GF-D8 (cell line): ENCODE results near the gene CDKN2AIP.
A peak's percentile ranks its signal among the peaks of the same experiment; 100 is the strongest.
"Not testable (repeated sequence)": the region's sequence is repeated elsewhere in the genome, so short reads cannot be mapped to it uniquely, and the experiment has no call there.

Source experiments
- DNase-seq: peaks from one replicate; lab custom pipeline; 2025; lab: John Stamatoyannopoulos, UW

CDKN2AIP gene

DNA sequence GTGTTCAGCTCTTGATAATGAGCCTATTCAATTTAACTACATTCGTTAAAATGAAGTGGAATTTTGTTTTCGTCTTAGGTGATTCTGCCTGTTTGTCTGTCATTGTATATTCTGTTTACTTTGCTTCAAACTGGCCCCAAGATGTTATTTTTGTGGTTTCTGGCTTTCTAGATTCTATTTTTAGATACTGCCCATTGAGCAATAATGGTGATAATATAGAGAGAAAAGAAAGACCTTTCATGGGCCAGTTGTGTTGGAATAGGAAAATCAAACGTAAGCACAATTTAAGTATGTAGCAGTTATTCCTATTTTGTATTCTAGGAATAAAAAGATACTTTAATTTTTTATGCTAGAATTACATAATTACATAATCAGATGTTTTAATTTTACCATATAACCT lies 4.0 kb downstream of the CDKN2AIP start:
- no peak for DNase-seq

DNA sequence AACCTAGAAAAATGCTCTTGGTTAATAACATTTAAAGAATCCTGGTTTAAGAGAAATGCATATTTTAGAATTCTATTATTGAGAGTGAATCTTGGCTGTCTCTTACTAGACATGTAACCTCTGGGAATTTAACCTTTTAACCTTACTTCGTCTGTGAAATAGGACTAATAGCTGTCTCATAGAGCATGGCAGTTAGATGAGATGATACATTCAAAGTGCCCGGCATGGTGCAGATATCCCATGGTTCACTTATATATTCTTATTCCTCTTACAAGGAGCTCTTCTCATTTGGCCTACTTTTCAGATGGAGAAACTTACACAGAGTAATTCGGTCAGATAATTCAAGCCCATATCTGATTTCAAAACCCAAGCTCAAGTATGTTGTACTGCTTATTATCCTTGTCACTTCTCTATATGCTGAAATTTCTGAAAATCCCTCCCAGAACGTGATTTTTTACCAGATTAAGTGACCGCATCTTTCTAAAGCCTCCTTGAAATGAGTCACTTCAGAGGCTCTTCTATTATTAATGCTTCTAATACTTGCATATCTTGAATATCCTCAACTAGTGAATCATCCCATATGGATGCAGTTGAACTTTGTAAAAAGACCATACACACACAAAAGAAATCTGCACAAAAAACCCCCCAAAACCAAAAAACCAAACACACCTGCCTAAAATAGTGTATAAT lies 4.9 kb downstream of the CDKN2AIP start:
- no peak for DNase-seq

DNA sequence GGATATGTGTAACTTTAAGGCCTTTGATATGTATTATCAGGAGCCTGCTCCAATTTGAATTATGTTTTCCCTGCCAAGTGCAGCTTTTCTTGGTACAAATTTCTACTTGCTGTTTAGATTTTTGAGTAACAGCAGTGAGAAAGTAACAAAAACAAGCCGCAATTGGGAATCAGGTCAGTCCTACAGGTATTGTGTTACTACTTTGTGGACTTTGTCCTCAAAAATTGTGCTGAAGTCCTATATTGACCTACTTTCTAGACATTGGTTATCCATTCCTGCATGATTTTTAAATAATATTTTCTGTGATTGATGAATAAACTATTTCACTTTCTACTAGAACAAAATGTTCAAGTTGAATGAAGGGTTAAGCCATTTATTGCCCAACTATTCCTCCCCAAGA lies 5.7 kb downstream of the CDKN2AIP start:
- DNase-seq = no peak

DNA sequence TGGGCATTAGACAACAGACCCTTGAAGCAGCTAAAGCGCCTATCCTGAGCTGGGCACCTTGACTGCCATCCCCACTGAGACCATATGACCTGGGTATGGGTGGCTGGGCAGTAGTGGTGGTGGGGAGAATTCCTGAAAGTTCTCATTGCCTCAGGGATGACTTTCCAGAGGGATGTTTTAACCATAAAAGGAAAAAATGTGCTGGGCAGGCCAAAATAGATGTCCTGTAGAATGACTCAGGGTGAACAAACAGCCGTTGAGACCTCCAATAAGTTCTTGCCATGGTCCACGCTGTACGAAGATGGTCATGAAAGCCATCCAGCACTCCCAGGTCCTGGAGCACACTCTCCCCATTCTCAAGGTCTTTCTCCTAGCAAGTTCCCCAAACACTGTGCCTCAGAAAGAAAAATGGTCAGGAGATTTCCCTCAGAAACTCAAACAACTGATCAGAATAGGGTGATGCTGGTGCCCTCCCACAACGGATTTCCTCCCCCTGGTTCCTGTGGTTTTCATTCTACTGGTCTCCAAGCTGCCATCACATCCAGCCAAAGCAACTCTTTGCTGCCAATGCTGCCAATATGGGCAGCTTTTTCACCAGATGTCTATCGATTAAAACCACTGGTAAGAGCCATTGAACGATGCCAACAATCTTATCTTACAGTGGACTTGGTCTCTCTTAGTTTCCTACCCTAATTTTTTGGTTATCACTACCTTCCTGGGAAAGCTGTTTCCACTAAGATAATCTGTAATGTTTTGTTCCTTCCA lies 11.2 kb downstream of the CDKN2AIP start:
- peak; percentile 65 for DNase-seq

DNA sequence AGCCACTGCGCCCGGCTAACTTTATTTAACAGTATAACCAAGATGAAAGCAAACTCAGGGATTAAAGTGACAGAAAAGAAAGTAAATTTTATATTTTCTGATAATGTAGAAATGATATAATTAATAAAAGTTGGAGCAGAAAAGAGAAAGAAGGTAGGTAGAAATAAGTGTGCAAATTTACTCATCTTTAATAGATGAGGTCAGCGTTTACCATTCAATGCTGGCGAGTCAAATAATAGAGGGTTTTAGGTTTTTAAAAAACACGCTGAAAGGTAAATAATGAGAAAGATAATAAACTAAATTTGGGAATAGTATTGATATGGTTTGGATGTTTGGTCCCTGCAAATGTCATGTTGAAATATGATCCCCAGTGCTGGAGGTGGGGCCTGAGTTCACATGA lies 13.6 kb downstream of the CDKN2AIP start:
- DNase-seq = no peak

DNA sequence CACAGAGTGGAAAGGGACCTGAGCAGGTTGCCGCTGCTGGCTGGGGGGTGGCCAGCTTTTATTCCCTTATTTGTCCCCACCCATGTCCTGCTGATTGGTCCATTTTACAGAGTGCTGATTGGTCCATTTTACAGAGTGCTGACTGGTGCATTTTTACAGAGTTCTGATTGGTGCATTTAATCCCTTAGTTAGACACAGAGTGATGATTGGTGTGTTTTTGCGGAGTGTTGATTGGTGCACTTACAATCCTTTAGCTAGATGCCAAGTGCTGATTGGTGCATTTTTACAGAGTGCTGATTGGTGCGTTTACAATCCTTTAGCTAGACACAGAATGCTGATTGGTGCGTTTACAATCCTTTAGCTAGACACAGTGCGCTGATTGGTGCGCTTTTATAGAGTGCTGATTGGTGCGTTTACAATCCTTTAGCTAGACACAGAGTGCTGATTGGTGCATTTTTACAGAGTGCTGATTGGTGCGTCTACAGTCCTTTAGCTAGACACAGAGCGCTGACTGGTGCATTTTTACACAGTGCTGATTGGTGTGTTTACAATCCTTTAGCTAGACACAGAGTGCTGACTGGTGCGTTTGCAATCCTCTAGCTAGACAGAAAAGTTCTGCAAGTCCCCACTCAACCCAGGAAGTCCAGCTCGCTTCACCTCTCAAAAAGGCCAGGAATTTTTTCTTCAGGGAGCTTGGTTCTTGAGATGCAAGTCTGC lies 19.6 kb downstream of the CDKN2AIP start:
- DNase-seq = not testable (repeated sequence)

DNA sequence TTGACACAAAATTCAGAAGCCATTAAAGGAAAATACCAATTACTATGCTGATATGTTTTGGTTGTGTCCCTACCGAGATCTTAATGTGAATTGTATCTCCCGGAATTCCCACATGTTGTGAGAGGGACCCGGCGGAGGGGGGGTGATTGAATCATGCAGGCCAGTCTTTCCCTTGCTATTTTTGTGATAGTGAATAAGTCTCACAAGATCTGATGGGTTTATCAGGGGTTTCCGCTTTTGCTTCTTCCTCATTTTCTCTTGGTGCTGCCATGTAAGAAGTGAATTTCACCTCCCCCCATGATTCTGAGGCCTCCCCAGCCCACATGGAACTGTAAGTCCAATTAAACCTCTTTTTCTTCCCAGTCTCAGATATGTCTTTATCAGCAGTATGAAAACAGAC lies 21.4 kb downstream of the CDKN2AIP start:
- DNase-seq = not testable (repeated sequence)

DNA sequence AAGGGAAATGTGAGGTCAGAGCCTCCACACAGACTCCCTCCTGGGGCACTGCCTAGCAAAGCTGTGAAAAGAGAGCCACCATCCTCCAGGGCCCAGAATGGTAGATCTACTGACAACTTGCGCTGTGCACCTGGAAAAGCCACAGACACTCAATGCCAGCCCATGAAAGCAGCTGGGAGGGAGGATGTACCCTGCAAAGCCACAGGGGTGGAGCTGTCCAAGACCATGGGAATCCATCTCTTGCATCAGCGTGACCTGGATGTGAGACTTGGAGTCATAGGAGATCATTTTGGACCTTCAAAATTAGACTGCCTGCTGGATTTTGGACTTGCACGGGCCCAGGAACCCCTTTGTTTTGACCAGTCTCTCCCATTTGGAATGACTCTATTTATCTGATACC lies 22.8 kb downstream of the CDKN2AIP start:
- DNase-seq = no peak

DNA sequence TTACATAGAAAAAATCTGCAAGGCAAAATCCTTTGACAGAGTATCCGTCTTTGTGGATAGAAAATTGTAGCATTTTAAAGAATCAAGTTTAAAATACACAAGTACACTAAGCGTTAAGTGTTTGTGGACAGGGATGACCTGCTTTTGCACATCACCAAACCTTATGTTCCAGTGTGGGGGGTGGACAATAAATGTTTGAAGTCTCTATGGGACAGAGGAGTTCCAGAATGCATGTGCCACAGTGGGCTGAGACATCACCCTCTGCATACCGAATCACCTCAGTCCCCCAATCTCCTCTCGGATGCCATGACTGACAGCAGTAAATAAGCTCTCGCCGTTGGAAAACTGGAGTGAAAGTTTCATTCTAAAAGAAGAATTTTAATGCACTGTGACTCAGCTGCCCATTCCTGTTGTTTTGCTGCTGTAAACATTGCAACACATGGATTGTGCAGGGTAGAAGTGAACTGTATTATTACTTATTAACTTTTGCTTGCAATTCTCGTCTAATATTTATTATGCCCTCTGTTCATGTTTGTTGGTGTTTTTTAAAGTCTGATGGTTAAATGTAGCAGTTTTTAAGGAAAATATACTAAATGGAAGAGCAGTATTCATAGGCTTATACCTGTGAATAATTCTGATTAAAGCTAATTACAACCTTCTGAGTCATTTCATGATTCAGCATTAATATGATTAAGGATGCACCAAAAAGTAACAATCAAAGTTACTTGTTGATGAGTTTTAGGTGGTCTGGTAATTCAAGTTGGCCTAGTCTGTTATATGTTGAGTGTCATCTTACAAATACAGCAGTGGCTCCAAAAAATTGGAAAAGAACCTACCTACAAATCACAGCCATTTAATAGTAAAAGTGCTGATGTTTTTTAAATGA lies 24.0 kb downstream of the CDKN2AIP start:
- DNase-seq = no peak

DNA sequence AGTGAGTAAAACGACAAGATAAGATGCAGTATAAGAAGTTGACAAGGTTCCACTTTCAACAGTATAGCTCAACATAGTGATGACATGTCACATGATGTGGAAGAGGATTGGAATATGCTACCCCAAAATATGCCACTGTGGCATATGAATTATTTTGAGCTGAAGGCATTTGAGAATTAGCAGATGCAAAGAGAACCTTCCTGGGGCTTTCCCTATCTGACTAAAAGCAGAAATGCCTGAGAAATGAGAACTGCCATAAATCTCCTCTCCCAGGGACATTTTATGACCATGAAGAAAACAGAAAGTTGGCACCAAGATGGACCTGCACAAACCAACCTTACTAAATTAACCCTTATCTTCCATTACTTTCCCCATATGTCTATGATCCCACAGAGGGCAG lies 24.8 kb downstream of the CDKN2AIP start:
- DNase-seq = no peak

DNA sequence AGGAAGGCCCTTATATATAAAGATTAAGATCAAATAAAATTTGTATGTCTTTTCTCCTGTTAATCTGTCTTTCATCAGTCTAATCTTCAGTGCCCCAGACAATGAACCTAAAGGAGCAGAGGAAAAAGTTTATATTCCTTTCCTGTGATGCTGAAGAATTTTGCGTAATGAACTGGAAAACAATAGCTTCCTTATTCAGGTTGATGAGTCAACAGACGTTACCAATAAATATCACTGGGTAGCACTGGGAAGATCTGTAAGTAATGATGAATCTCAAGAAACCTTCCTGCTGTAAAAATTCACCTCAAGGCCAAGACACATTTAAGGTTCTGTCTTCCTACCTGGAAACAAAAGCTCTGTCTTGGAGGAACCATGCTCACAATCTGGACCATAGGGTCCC lies 25.5 kb downstream of the CDKN2AIP start:
- no peak for DNase-seq

DNA sequence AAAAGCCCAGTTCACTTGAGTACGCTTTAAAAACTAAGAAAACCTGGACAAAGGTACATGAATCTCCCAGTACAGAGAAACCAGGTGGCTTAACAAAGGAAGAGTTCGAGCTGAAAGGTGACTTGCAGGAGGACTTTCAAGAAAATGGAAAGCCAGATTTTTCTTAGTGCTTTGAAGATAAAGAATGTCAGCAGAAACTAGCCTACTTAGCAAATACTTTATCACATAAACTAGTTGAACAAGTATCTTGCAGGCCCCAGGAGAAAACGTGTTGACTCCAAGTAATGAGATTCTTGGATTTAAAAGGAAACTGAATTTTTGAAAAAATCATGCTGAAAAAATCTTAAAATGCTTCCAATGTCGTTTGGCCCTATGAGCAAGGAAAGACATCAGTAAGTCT lies 26.4 kb downstream of the CDKN2AIP start:
- DNase-seq = no peak

DNA sequence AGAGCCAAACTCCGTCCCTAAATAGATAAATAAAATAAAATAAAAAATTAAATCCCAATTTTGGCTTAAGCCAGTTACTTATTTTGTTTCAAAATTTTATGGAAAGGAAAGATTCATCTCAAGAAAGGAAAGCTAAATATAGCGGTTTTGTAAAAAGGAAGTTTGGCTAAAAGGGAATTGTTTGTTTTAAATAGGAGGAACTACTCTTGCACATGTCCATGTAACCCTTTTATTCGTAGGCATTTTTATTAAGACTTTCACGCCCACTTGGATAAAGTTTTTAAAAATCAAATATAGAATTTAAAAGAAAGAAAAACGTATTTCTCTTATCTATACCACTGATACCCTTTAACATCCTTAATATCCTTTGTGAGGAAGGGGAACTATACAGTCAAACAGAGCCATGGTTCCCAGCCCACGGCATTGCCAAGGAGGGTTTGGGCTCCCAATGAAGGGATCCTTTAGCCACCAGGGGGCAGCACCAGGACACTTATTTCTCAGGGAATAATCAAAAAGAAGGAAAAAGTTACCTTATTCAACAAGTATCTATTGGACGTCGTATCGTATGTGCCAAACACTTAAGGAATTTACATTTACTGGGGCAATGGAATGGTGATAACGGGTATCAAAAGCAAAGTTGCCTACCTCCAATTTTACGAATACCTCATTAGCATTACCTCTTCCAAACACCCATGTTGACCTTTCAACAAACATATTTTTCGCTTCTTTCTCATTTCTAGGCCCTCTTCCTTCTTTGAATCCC lies 27.7 kb downstream of the CDKN2AIP start:
- peak; percentile 32 for DNase-seq

DNA sequence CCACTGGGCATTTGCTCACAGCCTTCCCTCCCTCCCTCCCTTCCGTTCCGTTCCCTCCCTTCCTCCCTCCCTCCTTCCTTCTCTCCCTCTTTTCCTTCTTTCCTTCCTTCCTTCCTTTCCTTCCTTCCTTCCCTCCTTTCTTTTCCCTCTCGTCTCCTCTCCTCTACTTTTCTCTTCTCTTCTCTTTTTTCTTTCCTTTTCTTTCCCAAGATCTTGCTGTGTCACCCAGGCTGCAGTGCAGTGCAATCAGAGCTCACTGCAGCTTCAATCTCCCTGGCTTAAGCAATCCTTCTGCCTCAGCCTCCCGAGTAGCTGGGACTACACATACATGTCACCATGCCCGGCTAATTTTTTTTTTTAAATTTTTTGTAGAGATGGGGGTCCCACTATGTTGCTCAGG lies 33.7 kb downstream of the CDKN2AIP start:
- DNase-seq = no peak

DNA sequence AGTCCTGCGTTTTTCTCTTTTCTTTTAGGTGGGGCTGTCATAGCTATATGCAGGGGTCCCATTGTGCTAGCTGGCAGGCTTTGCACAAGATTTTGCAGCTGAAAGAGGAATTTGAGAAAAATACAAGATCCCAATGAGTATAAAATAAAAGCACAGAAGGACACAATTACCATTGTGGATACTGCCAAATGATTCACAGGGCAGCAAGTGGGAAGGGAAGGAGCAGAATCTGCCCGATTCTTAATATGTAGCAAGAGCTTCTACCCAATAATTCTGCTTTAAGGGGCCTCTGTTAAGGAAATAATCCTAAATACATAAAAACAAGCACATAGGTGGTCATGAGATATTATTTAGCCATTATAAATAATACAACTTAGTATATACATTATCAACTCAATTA lies 34.5 kb downstream of the CDKN2AIP start:
- no peak for DNase-seq

DNA sequence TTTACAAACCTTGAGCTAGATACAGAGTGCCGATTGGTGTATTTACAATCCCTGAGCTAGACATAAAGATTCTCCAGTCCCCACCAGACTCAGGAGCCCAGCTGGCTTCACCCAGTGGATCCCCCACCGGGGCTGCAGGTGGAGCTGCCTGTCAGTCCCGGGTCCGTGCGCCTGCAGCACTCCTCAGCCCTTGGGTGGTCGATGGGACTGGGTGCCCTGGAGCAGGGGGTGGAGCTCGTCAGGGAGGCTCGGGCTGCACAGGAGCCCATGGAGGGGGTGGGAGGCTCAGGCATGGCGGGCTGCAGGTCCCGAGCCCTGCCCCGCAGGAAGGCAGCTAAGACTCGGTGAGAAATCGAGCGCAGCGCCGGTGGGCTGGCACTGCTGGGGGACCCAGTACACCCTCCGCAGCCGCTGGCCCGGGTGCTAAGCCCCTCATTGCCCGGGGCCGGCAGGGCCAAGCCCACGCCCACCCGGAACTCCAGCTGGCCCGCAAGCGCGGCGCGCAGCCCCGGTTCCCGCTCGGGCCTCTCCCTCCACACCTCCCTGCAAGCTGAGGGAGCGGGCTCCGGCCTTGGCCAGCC lies 38.2 kb downstream of the CDKN2AIP start:
- DNase-seq = not testable (repeated sequence)

DNA sequence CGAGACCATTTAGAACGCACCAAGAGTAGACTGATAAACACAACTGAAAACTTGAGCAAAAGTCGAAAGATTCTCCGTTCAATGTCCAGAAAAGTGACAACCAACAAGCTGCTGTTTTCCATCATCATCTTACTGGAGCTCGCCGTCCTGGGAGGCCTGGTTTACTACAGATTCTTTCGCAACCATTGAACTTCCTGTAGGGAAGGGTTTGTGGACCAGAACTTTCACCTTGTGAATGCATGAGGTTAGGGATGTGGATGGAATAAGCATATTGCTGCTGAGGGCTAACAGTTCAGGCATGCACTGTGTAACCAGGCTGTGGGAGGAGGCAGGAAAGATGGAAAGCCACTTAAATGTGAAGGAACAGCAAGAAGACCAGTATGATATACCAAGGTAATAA lies 39.6 kb downstream of the CDKN2AIP start:
- DNase-seq = no peak

DNA sequence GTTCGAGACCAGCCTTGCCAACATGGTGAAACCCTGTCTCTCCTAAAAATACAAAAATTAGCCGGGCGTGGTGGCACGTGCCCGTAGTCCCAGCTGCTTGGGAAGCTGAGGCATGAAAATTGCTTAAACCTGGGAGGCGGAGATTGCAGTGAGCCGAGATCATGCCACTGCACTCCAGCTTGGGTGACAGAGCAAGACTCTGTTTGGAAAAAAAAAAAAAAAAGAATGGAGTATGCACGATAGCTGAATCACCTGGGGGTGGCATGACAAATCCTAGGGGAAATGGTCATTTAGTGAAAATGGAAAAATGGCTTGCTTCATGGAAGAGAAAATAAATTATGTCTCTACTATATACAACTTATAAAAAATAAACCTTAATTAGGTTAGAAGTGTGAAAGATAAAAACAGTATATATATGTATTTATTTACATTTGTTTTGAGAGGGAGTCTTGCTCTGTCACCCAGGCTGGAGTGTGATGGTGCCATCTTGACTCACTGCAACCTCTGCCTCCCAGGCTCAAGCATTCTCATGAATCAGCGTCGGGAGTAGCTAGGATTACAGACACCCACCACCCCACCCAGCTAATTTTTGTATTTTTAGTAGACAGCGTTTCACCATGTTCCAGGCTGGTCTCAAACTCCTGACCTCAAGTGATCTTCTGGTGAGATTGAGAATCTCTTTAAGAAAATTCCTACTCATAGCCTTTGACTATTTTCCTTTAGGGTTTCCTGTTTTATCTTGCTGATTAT lies 41.1 kb downstream of the CDKN2AIP start:
- DNase-seq = no peak

DNA sequence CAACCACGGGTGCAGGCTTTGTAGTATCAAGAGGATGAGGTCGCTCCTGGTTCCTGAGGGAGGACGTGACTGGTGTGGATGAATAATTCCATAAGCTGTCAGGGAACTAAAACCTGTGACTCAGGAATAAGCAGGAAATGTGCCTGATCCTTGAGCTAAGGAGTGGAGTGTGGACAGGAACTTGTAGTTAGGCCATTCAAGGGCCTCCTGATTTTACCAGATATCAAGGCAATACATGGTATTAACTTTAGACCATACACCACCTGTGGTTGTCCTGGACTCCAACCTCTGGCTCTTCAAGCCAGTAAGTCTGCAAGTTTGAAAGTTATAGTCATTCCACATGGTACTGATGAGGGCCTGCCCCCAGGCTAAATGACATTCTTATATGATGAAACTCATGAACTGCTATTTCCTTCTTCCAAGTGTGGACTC lies 48.4 kb downstream of the CDKN2AIP start:
- no peak for DNase-seq

DNA sequence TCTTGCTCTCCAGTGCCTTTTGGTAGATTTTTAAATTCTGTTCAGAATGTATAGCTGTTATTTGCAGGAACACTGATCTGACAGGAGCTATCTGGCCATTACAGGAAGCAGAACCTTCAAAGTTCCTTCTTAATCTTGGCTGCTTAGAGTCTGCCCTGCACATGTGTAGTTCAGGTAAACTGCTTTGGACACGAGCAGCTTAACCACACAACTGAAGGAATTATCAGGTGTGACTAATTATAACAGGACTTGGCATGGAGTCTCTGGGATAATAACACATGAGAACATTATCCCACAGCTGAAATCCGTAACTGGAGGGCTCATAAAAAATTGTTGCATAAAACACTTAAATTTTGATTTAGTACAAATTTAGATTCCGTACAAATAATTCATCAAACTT lies 48.8 kb downstream of the CDKN2AIP start:
- DNase-seq = no peak
